Gastrocnemius medialis (tissue), 4 donors: ENCODE data around the gene ETHE1. TPM values are rescaled to one million over a fixed set of nuclear protein-coding genes. Genes with fewer than 3 reads are reported as not detected.

Experiments
- ATAC-seq, 2 donors: fragments of 150-250 bp; one replicate each; pipeline ENCODE4 v1.9.1; 2016
- DNase-seq, 2 donors: peaks; one replicate each; pipeline ENCODE4 v3.0.0-alpha.2; 2019
- H3K27ac ChIP-seq, 4 donors: fragments of 200-600 bp; sonication (generic); 1 replicate in 1 of 4; 2 replicates in 3 of 4; pipeline ENCODE4 v1.5.1; 2016 to 2018; ENCODE audit warnings: mild to moderate bottlenecking in 2 of 4, moderate library complexity in 1 of 4
- H3K27me3 ChIP-seq, 3 donors: fragments of 200-600 bp; sonication (generic) in 2 of 3; 1 replicate in 1 of 3; 2 replicates in 2 of 3; pipeline versions ENCODE4 v1.5.1 to v1.6.0; 2016 to 2019; ENCODE audit warnings: mild to moderate bottlenecking in 1 of 3, moderate library complexity in 1 of 3
- H3K36me3 ChIP-seq, 2 donors: fragments of 200-600 bp; sonication (generic) in 1 of 2; one replicate each; pipeline ENCODE4 v1.5.1; 2017 to 2018
- H3K4me1 ChIP-seq, 2 donors: fragments of 200-600 bp; sonication (generic) in 1 of 2; one replicate each; pipeline ENCODE4 v1.5.1; 2016 to 2017; ENCODE audit warnings: mild to moderate bottlenecking in 2 of 2
- H3K4me3 ChIP-seq, 4 donors: fragments of 200-600 bp; sonication (generic) in 3 of 4; 1 replicate in 1 of 4; 2 replicates in 3 of 4; pipeline ENCODE4 v1.5.1; 2016 to 2019; ENCODE audit warnings: mild to moderate bottlenecking in 2 of 4
- H3K9me3 ChIP-seq, 3 donors: fragments of 200-600 bp; sonication (generic) in 2 of 3; 1 replicate in 1 of 3; 2 replicates in 2 of 3; pipeline ENCODE4 v1.5.1; 2016 to 2019
- POLR2A ChIP-seq, 2 donors: fragments of 450-650 bp; IDR thresholded peaks; one replicate each; pipeline ENCODE4 v1.6.1; 2017; ENCODE audit warnings: antibody characterized with exemption in 2 of 2, mild to moderate bottlenecking in 2 of 2, moderate library complexity in 2 of 2
- in situ Hi-C, 4 donors: fragments of 200-750 bp; cut with MboI; loops; one replicate each; pipeline versions ENCODE4 v1.15.0 to v1.8.0; 2017; ENCODE audit warnings: low sequenced_read_pairs in 4 of 4
- intact Hi-C: fragments of 100-400 bp; cut with DNase I; formaldehyde crosslinking; loops from one replicate; pipeline ENCODE4 v1.15.1; 2023; ENCODE audit warnings: low total_unique reads
- total RNA-seq, 4 donors: library from RNA; depleted of rRNA; stranded (reverse); fragments of >200 nt; gene quantifications; one replicate each; pipeline versions ENCODE4 v1.1.0 to v1.2.3, GENCODE V29; 2016
- TF ChIP-seq, protein P1 (sequence below), 5 experiments: fragments of 450-650 bp in 3 of 5; fragments of 200-600 bp in 2 of 5; sonication (generic) in 2 of 5; IDR thresholded peaks in 4 of 5; conservative IDR thresholded peaks in 1 of 5; 1 replicate in 4 of 5; 2 replicates in 1 of 5; pipeline ENCODE4 v1.5.1; 2016 to 2019; ENCODE audit warnings: antibody characterized with exemption in 5 of 5, mild to moderate bottlenecking in 3 of 5, moderate library complexity in 3 of 5

Gene ETHE1
- total RNA-seq, 4 donors from 2014 or later, result 18.6 to 34.8 (median 29.2) TPM

DNA sequence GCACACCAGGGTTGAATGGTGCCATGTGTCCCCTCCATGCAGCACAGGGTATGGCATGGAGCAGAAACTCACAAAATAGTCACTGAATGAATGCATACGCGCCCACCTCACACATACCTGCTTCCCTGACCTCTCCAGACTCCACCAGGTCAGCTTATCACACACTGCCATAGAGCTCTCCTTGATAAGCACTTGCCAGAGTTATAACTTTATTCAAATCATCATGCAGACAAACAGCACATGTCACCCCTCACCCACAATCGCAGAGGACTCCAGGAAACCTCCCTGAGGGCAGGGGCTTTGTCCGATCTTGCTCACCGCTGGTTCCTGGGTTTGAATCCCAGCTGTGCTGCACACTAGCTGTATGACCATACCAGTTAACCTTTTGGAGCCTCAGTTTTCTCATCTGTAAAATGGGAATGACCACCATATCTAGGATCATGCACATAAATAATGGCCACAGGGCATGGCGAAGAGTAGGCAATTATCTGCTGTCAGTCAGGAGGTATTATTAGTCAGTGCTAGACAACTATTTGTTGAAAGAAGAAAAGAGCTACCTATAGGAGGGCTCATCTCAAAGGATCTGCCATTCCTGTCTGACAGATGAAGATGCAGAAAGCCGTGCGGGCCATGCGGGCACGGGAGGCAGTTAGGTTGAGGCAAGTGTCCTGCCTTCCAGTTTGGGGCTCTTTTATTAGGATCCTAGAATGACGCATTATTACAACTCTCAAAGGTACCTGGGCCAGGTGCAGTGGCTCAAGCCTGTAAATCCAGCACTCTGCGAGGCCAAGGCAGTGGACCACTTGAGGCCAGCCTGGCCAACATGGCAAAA, 34.4 kb upstream of the ETHE1 start:
- no peaks in the 10 kb centered on the region for H3K9me3 ChIP-seq
- H3K4me1 ChIP-seq, result peaks cover 6 to 12% of the 10 kb centered on the region in 2 donors
- peaks cover 0 to 22% of the 10 kb centered on the region in 2 donors for H3K36me3 ChIP-seq
- no peaks in the 10 kb centered on the region for H3K27me3 ChIP-seq
- no peak overlapping the region for H3K4me3 ChIP-seq
- in situ Hi-C loops, result no loop called here
- DNase-seq (no peak), ATAC-seq (no peak)
- TF ChIP-seq, protein P1, sequence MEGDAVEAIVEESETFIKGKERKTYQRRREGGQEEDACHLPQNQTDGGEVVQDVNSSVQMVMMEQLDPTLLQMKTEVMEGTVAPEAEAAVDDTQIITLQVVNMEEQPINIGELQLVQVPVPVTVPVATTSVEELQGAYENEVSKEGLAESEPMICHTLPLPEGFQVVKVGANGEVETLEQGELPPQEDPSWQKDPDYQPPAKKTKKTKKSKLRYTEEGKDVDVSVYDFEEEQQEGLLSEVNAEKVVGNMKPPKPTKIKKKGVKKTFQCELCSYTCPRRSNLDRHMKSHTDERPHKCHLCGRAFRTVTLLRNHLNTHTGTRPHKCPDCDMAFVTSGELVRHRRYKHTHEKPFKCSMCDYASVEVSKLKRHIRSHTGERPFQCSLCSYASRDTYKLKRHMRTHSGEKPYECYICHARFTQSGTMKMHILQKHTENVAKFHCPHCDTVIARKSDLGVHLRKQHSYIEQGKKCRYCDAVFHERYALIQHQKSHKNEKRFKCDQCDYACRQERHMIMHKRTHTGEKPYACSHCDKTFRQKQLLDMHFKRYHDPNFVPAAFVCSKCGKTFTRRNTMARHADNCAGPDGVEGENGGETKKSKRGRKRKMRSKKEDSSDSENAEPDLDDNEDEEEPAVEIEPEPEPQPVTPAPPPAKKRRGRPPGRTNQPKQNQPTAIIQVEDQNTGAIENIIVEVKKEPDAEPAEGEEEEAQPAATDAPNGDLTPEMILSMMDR (IDR thresholded peaks at IDR 0.05 in 4 of 5, conservative IDR thresholded peaks at IDR 0.05 in 1 of 5), result no peak
- no peak for TF ChIP-seq POLR2A (IDR thresholded peaks at IDR 0.05)
- intact Hi-C loops, result no loop called here
- H3K27ac ChIP-seq, result no peak overlapping the region

DNA sequence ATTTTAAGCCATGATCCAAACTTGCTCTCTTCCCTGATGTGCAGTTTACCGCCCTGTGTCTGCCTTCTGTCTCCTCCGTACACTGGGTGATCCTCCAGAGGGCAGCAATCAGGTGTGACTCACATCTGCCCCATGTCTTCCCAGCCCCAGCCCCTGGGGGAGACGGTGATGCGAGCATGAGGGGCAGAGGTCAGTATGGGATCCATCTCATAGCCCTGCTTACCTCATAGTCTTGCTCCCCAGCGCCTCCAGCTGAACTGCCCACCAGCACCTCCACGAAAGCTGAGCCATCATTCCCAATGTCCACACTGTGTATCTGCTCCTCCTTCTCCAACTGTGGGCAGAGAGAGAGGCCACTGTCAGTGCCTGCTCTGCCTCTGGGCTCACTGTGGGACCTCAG, 33.7 kb upstream of the ETHE1 start:
- H3K27me3 ChIP-seq, result no peaks in the 10 kb centered on the region
- DNase-seq (no peak), ATAC-seq (no peak)
- peaks cover 6 to 12% of the 10 kb centered on the region in 2 donors for H3K4me1 ChIP-seq
- intact Hi-C loops (no loop called here), in situ Hi-C loops (no loop called here)
- TF ChIP-seq, protein P1 (IDR thresholded peaks at IDR 0.05 in 4 of 5, conservative IDR thresholded peaks at IDR 0.05 in 1 of 5), result no peak
- TF ChIP-seq POLR2A (IDR thresholded peaks at IDR 0.05), result no peak
- H3K9me3 ChIP-seq, result no peaks in the 10 kb centered on the region
- peaks cover 0 to 22% of the 10 kb centered on the region in 2 donors for H3K36me3 ChIP-seq
- no peak overlapping the region for H3K4me3 ChIP-seq
- H3K27ac ChIP-seq, result no peak overlapping the region

GRCh38 chr19:43555185-43555770, 28.3 kb upstream of the ETHE1 start:
- DNase-seq (peak in 1 of 2 donors; percentile 30), ATAC-seq (no peak)
- in situ Hi-C loops, result no loop called here
- TF ChIP-seq POLR2A (IDR thresholded peaks at IDR 0.05), result no peak
- TF ChIP-seq, protein P1 (IDR thresholded peaks at IDR 0.05 in 4 of 5, conservative IDR thresholded peaks at IDR 0.05 in 1 of 5), result peak in 3 of 5 experiments; percentile 20 to 51 (median 22)
- intact Hi-C loops, result no loop called here
- no peak overlapping the region for H3K27ac ChIP-seq
- no peaks in the 10 kb centered on the region for H3K27me3 ChIP-seq
- no peaks in the 10 kb centered on the region for H3K9me3 ChIP-seq
- H3K4me3 ChIP-seq, result no peak overlapping the region
- no peaks in the 10 kb centered on the region for H3K4me1 ChIP-seq
- peaks cover 0 to 51% of the 10 kb centered on the region in 2 donors for H3K36me3 ChIP-seq

- no peak for TF ChIP-seq POLR2A (IDR thresholded peaks at IDR 0.05)
- TF ChIP-seq, protein P1 (IDR thresholded peaks at IDR 0.05 in 4 of 5, conservative IDR thresholded peaks at IDR 0.05 in 1 of 5), result no peak
- intact Hi-C loops (no loop called here), in situ Hi-C loops (no loop called here)
Measured at GRCh38 chr19:43554317-43554895, 27.4 kb upstream of the ETHE1 start.

More at GRCh38 chr19:43554317-43554895, 27.4 kb upstream of the ETHE1 start:
- DNase-seq (no peak), ATAC-seq (no peak)
- no peaks in the 10 kb centered on the region for H3K4me1 ChIP-seq
- peaks cover 0 to 49% of the 10 kb centered on the region in 2 donors for H3K36me3 ChIP-seq
- H3K9me3 ChIP-seq, result no peaks in the 10 kb centered on the region
- H3K4me3 ChIP-seq, result no peak overlapping the region
- no peak overlapping the region for H3K27ac ChIP-seq
- H3K27me3 ChIP-seq, result no peaks in the 10 kb centered on the region
